HepG2 (cell line): Measurements from ENCODE around the gene SIX5. TPM values are rescaled to one million over a fixed set of nuclear protein-coding genes. Genes with fewer than 3 reads are reported as not detected.

Source experiments
- ARNT2 ChIP-seq: sonication (generic); formaldehyde crosslinking; IDR thresholded peaks from 2 replicates; pipeline ENCODE4 v1.8.0; 2022; ENCODE audit warnings: mild to moderate bottlenecking, low read depth, missing genetic modification reagents, moderate library complexity
- KDM1A ChIP-seq: IDR thresholded peaks from 2 replicates; pipeline ENCODE4 v1.6.1; 2016; ENCODE audit warnings: missing compliant biosample characterization
- KMT2B ChIP-seq: IDR thresholded peaks from 2 replicates; pipeline ENCODE4 v1.6.1; 2016; ENCODE audit warnings: missing genetic modification reagents, missing compliant biosample characterization
- MAFK ChIP-seq, 2 experiments: IDR thresholded peaks in 1 of 2; conservative IDR thresholded peaks in 1 of 2; 2 replicates each; pipeline ENCODE4 v1.6.1; 2011; ENCODE audit warnings: improper control_type of control experiment in 2 of 2, low read length in 2 of 2
- NFIC ChIP-seq: IDR thresholded peaks from 2 replicates; pipeline ENCODE4 v1.6.1; 2012; ENCODE audit warnings: mild to moderate bottlenecking, low read length, inconsistent platforms
- NR2C2 ChIP-seq: sonication (generic); formaldehyde crosslinking; IDR thresholded peaks from 2 replicates; pipeline ENCODE4 v1.4.0; 2020; ENCODE audit warnings: missing genetic modification reagents, mild to moderate bottlenecking, moderate library complexity, borderline replicate concordance
- PAX8 ChIP-seq: sonication (generic); formaldehyde crosslinking; IDR thresholded peaks from 2 replicates; pipeline ENCODE4 v1.8.0; 2022; ENCODE audit warnings: mild to moderate bottlenecking, missing genetic modification reagents, borderline replicate concordance
- POLR2A ChIP-seq, 2 experiments: IDR thresholded peaks; 2 replicates each; pipeline ENCODE4 v1.6.1; 2011; ENCODE audit warnings: low read depth in 2 of 2, low read length in 2 of 2, mild to moderate bottlenecking in 1 of 2, moderate library complexity in 1 of 2; ENCODE audit not compliant: insufficient read depth in 1 of 2
- SAFB2 ChIP-seq: sonication (generic); formaldehyde crosslinking; IDR thresholded peaks from 2 replicates; pipeline ENCODE4 v1.5.1; 2020; ENCODE audit warnings: missing genetic modification reagents, low read depth, mild to moderate bottlenecking, borderline replicate concordance
- SATB2 ChIP-seq: sonication (generic); formaldehyde crosslinking; IDR thresholded peaks from 2 replicates; pipeline ENCODE4 v1.5.0; 2020; ENCODE audit warnings: missing genetic modification reagents
- SETDB1 ChIP-seq: sonication (generic); formaldehyde crosslinking; IDR thresholded peaks from 2 replicates; pipeline ENCODE4 v1.5.1; 2020; ENCODE audit warnings: missing genetic modification reagents, mild to moderate bottlenecking, borderline replicate concordance
- STAT5B ChIP-seq: sonication (generic); formaldehyde crosslinking; IDR thresholded peaks from 2 replicates; pipeline ENCODE4 v1.4.0; 2020; ENCODE audit warnings: missing genetic modification reagents
- TEAD2 ChIP-seq: sonication (generic); formaldehyde crosslinking; IDR thresholded peaks from 2 replicates; pipeline ENCODE4 v1.9.0; 2021; ENCODE audit warnings: missing genetic modification reagents
- ZFP90 ChIP-seq: sonication (generic); formaldehyde crosslinking; IDR thresholded peaks from 2 replicates; pipeline ENCODE4 v1.8.0; 2022; ENCODE audit warnings: missing genetic modification reagents, mild to moderate bottlenecking, inconsistent platforms, borderline replicate concordance
- ZNF207 ChIP-seq: fragments of 450-650 bp; IDR thresholded peaks from 2 replicates; pipeline ENCODE4 v1.6.1; 2016; ENCODE audit warnings: antibody characterized with exemption, borderline replicate concordance
- ZNF256 ChIP-seq: sonication (generic); formaldehyde crosslinking; conservative IDR thresholded peaks from 2 replicates; pipeline ENCODE4 v1.4.0; 2020; ENCODE audit warnings: missing genetic modification reagents
- ZNF678 ChIP-seq: sonication (generic); formaldehyde crosslinking; IDR thresholded peaks from 2 replicates; pipeline ENCODE4 v1.4.0; 2020; ENCODE audit warnings: mild to moderate bottlenecking, missing genetic modification reagents
- ZNF713 ChIP-seq: sonication (generic); formaldehyde crosslinking; IDR thresholded peaks from 2 replicates; pipeline ENCODE4 v1.4.0; 2020; ENCODE audit warnings: mild to moderate bottlenecking, missing genetic modification reagents
- ZNF883 ChIP-seq: sonication (generic); formaldehyde crosslinking; IDR thresholded peaks from 2 replicates; pipeline ENCODE4 v1.5.1; 2020; ENCODE audit warnings: mild to moderate bottlenecking, missing genetic modification reagents; ENCODE audit errors: not compliant biosample characterization
- ZSCAN25 ChIP-seq: sonication (generic); formaldehyde crosslinking; IDR thresholded peaks from 2 replicates; pipeline ENCODE4 v1.8.0; 2022; ENCODE audit warnings: mild to moderate bottlenecking, missing genetic modification reagents
- polyA plus RNA-seq, 8 experiments: library from polyadenylated mRNA; depleted of rRNA in 3 of 8; stranded (reverse) in 7 of 8; unstranded in 1 of 8; fragments of >200 nt; fragmentation: Illumina TruSeq in 4 of 8; extraction: Trizol in 4 of 8; gene quantifications; 2 replicates each; pipeline versions ENCODE4 v1.2.1 to v1.2.3, GENCODE V29; 2011 to 2016; ENCODE audit warnings: low read depth in 4 of 8, missing spikeins in 1 of 8, mixed read lengths in 1 of 8; ENCODE audit not compliant: insufficient read depth in 1 of 8
- total RNA-seq, 5 experiments: library from RNA; depleted of rRNA; stranded (reverse); fragments of >200 nt; fragmentation: Illumina TruSeq; extraction: Trizol; gene quantifications; 2 replicates each; pipeline ENCODE4 v1.2.3, GENCODE V29; 2016; ENCODE audit warnings: low read depth in 1 of 5
- TF ChIP-seq, protein P1 (sequence below): sonication (generic); formaldehyde crosslinking; IDR thresholded peaks from 2 replicates; pipeline ENCODE4 v1.4.0; 2020; ENCODE audit warnings: missing genetic modification reagents, borderline replicate concordance
- TF ChIP-seq, protein P2 (sequence below): sonication (generic); formaldehyde crosslinking; conservative IDR thresholded peaks from 2 replicates; pipeline ENCODE4 v1.8.0; 2022; ENCODE audit warnings: low read depth, missing genetic modification reagents
- TF ChIP-seq, protein P3 (sequence below): sonication (generic); formaldehyde crosslinking; IDR thresholded peaks from 2 replicates; pipeline ENCODE4 v1.4.0; 2020; ENCODE audit warnings: missing genetic modification reagents
- TF ChIP-seq, protein P4 (sequence below): sonication (generic); formaldehyde crosslinking; IDR thresholded peaks from 2 replicates; pipeline ENCODE4 v1.4.0; 2020; ENCODE audit warnings: mild to moderate bottlenecking, missing genetic modification reagents

SIX5 gene
- total and polyA plus RNA-seq, 2 of the 13 experiments (the other 11 are each of a cell fraction or from before 2014, with no cell fraction given) = 7.7 to 10.5 TPM

DNA sequence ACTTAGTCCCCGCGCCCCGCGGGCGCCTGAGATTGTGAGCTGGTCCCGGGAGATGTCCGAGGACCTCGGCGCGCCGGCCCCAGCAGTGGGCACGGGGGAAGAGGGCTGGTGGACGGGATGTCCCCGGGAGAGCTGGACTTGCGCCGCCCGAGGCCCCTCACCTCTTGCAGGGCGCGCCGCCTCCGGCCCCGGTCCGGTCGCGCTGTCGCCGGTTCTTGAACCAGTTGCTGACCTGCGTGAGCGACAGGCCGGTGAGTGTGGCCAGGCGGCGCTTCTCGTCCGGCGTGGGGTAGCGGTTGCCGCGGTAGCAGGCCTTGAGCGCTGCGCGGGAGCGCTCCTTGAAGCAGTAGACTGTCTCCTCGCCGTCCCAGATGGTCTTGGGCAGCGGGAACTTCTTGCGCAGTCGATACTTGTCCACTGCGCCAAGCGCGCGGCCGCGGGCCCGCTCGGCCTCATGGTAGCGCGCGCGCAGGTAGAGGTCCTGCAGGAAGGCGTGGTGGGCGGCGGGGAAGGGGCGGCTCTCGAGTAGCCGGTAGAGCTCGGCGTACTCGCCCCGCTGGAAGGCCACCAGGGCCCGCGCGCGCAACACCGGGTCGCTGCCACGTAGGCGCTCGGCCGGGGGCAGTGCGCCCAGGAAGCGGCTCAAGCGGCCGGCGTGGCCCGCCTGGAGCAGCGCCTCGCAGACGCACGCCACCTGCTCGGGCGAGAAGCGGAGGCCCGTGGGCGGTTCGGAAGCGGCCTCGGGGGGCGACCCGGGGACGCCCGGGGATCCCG lies 984 bp downstream of the SIX5 start (continued):
- TF ChIP-seq, protein P1, sequence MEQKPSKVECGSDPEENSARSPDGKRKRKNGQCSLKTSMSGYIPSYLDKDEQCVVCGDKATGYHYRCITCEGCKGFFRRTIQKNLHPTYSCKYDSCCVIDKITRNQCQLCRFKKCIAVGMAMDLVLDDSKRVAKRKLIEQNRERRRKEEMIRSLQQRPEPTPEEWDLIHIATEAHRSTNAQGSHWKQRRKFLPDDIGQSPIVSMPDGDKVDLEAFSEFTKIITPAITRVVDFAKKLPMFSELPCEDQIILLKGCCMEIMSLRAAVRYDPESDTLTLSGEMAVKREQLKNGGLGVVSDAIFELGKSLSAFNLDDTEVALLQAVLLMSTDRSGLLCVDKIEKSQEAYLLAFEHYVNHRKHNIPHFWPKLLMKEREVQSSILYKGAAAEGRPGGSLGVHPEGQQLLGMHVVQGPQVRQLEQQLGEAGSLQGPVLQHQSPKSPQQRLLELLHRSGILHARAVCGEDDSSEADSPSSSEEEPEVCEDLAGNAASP (CRISPR knock-in tag) = no peak
- TF ChIP-seq ZFP90 (CRISPR knock-in tag) = no peak; the same call in 1 of the 2 replicates
- TF ChIP-seq ZNF678 (CRISPR knock-in tag) = no peak
- TF ChIP-seq ZNF207 = no peak
- TF ChIP-seq, protein P2, sequence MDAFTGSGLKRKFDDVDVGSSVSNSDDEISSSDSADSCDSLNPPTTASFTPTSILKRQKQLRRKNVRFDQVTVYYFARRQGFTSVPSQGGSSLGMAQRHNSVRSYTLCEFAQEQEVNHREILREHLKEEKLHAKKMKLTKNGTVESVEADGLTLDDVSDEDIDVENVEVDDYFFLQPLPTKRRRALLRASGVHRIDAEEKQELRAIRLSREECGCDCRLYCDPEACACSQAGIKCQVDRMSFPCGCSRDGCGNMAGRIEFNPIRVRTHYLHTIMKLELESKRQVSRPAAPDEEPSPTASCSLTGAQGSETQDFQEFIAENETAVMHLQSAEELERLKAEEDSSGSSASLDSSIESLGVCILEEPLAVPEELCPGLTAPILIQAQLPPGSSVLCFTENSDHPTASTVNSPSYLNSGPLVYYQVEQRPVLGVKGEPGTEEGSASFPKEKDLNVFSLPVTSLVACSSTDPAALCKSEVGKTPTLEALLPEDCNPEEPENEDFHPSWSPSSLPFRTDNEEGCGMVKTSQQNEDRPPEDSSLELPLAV (CRISPR knock-in tag) = no peak
- no peak for TF ChIP-seq SATB2 (CRISPR knock-in tag)
- no peak for TF ChIP-seq NR2C2 (CRISPR knock-in tag)
- TF ChIP-seq SAFB2 = no peak; the same call in 1 of the 2 replicates
- TF ChIP-seq KMT2B (CRISPR knock-in tag) = no peak
- 0 out of 4 replicates have a peak, but pooled peaks of 1 of the 2 experiments have one; percentile 26 for TF ChIP-seq POLR2A (IDR thresholded peaks at IDR 0.05; ENCODE audit: insufficient read depth in 1 of 2, low read depth in 2 of 2, low read length in 2 of 2)
- TF ChIP-seq, protein P3, sequence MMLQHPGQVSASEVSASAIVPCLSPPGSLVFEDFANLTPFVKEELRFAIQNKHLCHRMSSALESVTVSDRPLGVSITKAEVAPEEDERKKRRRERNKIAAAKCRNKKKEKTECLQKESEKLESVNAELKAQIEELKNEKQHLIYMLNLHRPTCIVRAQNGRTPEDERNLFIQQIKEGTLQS = no peak
- no peak for TF ChIP-seq TEAD2
- no peak for TF ChIP-seq STAT5B (CRISPR knock-in tag)
- TF ChIP-seq ZNF883 = peak; percentile 12
- TF ChIP-seq PAX8 (CRISPR knock-in tag) = no peak
- TF ChIP-seq ARNT2 (CRISPR knock-in tag) = no peak; the same call in 1 of the 2 replicates
- TF ChIP-seq MAFK (conservative IDR thresholded peaks at IDR 0.05 in 1 of 2, IDR thresholded peaks at IDR 0.05 in 1 of 2; ENCODE audit: low read length in 2 of 2) = no peak
- no peak for TF ChIP-seq NFIC
- TF ChIP-seq SETDB1 (CRISPR knock-in tag) = no peak
- TF ChIP-seq KDM1A (CRISPR knock-in tag) = no peak
- no peak for TF ChIP-seq ZSCAN25 (CRISPR knock-in tag)
- 0 out of 2 replicates have a peak, but pooled peaks have one; percentile 25 for TF ChIP-seq ZNF256 (CRISPR knock-in tag)
- TF ChIP-seq, protein P4, sequence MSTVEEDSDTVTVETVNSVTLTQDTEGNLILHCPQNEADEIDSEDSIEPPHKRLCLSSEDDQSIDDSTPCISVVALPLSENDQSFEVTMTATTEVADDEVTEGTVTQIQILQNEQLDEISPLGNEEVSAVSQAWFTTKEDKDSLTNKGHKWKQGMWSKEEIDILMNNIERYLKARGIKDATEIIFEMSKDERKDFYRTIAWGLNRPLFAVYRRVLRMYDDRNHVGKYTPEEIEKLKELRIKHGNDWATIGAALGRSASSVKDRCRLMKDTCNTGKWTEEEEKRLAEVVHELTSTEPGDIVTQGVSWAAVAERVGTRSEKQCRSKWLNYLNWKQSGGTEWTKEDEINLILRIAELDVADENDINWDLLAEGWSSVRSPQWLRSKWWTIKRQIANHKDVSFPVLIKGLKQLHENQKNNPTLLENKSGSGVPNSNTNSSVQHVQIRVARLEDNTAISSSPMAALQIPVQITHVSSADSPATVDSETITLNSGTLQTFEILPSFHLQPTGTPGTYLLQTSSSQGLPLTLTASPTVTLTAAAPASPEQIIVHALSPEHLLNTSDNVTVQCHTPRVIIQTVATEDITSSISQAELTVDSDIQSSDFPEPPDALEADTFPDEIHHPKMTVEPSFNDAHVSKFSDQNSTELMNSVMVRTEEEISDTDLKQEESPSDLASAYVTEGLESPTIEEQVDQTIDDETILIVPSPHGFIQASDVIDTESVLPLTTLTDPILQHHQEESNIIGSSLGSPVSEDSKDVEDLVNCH (CRISPR knock-in tag) = no peak
- TF ChIP-seq ZNF713 = 0 out of 2 replicates have a peak, but pooled peaks have one; percentile 90
